A673 (cell line): Measurements from ENCODE around the gene HSDL1. TPM values are rescaled to one million over a fixed set of nuclear protein-coding genes. Genes with fewer than 3 reads are reported as not detected.

Source experiments
- BruUV-seq: library from RNA; stranded (reverse); fragments of 400-500 nt; replicated peaks from 2 replicates; lab custom pipeline; 2021; lab: Mats Ljungman, UMichigan
- CTCF ChIA-PET: fragments of 300-600 bp; sonication (Branson Sonifier 250); formaldehyde crosslinking; loops from one replicate; lab custom pipeline; 2022; ENCODE audit warnings: antibody characterized with exemption; lab: Charles Lee
- POLR2A ChIA-PET: fragments of 300-600 bp; sonication (Branson Sonifier 250); formaldehyde crosslinking; loops from one replicate; lab custom pipeline; 2022; ENCODE audit warnings: antibody characterized with exemption; ENCODE audit not compliant: low non-redundant PET; lab: Charles Lee
- DNase-seq: peaks from one replicate; pipeline ENCODE4 v3.0.0-alpha.2; 2015; ENCODE audit warnings: low spot score
- H3K27ac ChIP-seq: fragments of 200-600 bp; sonication (generic); 2 replicates; pipeline ENCODE4 v1.5.1; 2016; ENCODE audit warnings: mixed run types, low read depth, mild to moderate bottlenecking, mixed read lengths, antibody characterized with exemption, low read length; ENCODE audit not compliant: poor library complexity, severe bottlenecking
- H3K27me3 ChIP-seq: fragments of 200-600 bp; sonication (generic); replicated peaks from 2 replicates; pipeline ENCODE4 v1.6.1; 2017; ENCODE audit warnings: mixed run types, low read depth, mild to moderate bottlenecking, mixed read lengths, antibody characterized with exemption, low read length; ENCODE audit not compliant: insufficient read depth, poor library complexity
- H3K36me3 ChIP-seq: fragments of 200-600 bp; sonication (generic); 2 replicates; pipeline ENCODE4 v1.6.1; 2016; ENCODE audit warnings: mixed run types, mild to moderate bottlenecking, mixed read lengths, antibody characterized with exemption, low read length; ENCODE audit not compliant: insufficient read depth, poor library complexity, severe bottlenecking
- H3K4me1 ChIP-seq: fragments of 200-600 bp; sonication (generic); 2 replicates; pipeline ENCODE4 v1.6.1; 2017; ENCODE audit warnings: mixed run types, mild to moderate bottlenecking, mixed read lengths, antibody characterized with exemption, low read length; ENCODE audit not compliant: insufficient read depth, poor library complexity, severe bottlenecking
- H3K4me3 ChIP-seq: fragments of 200-600 bp; sonication (generic); 2 replicates; pipeline ENCODE4 v1.5.1; 2016; ENCODE audit warnings: low read depth, mixed run types, mild to moderate bottlenecking, mixed read lengths, low read length; ENCODE audit not compliant: poor library complexity, severe bottlenecking
- H3K9me3 ChIP-seq: fragments of 200-600 bp; sonication (generic); 2 replicates; pipeline ENCODE4 v1.6.1; 2016; ENCODE audit warnings: mixed run types, low read depth, mild to moderate bottlenecking, mixed read lengths, antibody characterized with exemption, low read length; ENCODE audit not compliant: poor library complexity, severe bottlenecking
- CTCF ChIP-seq: fragments of 300-800, 200-600 bp; sonication (generic); conservative IDR thresholded peaks from 2 replicates; pipeline ENCODE4 v1.5.1; 2017; ENCODE audit warnings: low read depth, mild to moderate bottlenecking, antibody characterized with exemption, low read length, moderate library complexity, mixed read lengths
- EZH2 ChIP-seq: fragments of 200-600 bp; sonication (generic); IDR thresholded peaks from 2 replicates; pipeline ENCODE4 v1.6.1; 2017; ENCODE audit warnings: borderline replicate concordance, low read depth, mild to moderate bottlenecking, mixed read lengths, antibody characterized with exemption, low read length; ENCODE audit not compliant: poor library complexity, severe bottlenecking
- intact Hi-C: fragments of 100-400 bp; cut with micrococcal nuclease; formaldehyde crosslinking; loops from one replicate; pipeline ENCODE4 v1.10.0; 2022; ENCODE audit not compliant: unreplicated experiment
- total RNA-seq: library from RNA; stranded (reverse); gene quantifications from 2 replicates; pipeline ENCODE4 v1.2.3, GENCODE V29; 2021

The HSDL1 gene
- total RNA-seq, 1 experiment from 2014 or later, result 45.6 TPM

GRCh38 chr16:84111525-84111924 lies 33.5 kb downstream of the HSDL1 start:
- H3K4me1 ChIP-seq, result peaks cover 7% of the 10 kb centered on the region
- BruUV-seq, result no TSS peak
- no peak for DNase-seq
- H3K27ac ChIP-seq, result no peak overlapping the region
- no peak for TF ChIP-seq EZH2
- TF ChIP-seq CTCF, result no peak
- no peak overlapping the region for H3K4me3 ChIP-seq
- no peaks in the 10 kb centered on the region for H3K9me3 ChIP-seq
- ChIA-PET POLR2A (no interaction called here), CTCF (interaction anchor here (0.6 kb wide), 1 partner anchor 628 kb away, joined by 3 read pairs; no protein-coding TSS in a partner anchor)
- H3K36me3 ChIP-seq, result no peaks in the 10 kb centered on the region
- intact Hi-C loops, result no loop called here
- H3K27me3 ChIP-seq, result no peaks in the 10 kb centered on the region

- no peak for TF ChIP-seq CTCF
- TF ChIP-seq EZH2, result no peak
- no TSS peak for BruUV-seq
- Histone ChIP-seq H3K4me3 (no peak overlapping the region), H3K9me3 (no peaks in the 10 kb centered on the region), H3K27ac (no peak overlapping the region), H3K36me3 (no peaks in the 10 kb centered on the region), H3K4me1 (peaks cover 5% of the 10 kb centered on the region), H3K27me3 (no peaks in the 10 kb centered on the region)
- no peak for DNase-seq
- ChIA-PET POLR2A (no interaction called here), CTCF (no interaction called here)
- intact Hi-C loops, result no loop called here
Measured at GRCh38 chr16:84110527-84110926, 34.5 kb downstream of the HSDL1 start.

GRCh38 chr16:84109598-84110335 lies 35.2 kb downstream of the HSDL1 start:
- CTCF ChIA-PET, result no interaction called here
- TF ChIP-seq CTCF (no peak), EZH2 (no peak)
- Histone ChIP-seq H3K36me3 (no peaks in the 10 kb centered on the region), H3K27me3 (no peaks in the 10 kb centered on the region), H3K9me3 (no peaks in the 10 kb centered on the region), H3K4me3 (no peak overlapping the region), H3K27ac (no peak overlapping the region), H3K4me1 (no peaks in the 10 kb centered on the region)
- no peak for DNase-seq
- POLR2A ChIA-PET, result no interaction called here
- intact Hi-C loops, result no loop called here
- no TSS peak for BruUV-seq
